ENCODE data around the gene USP53. TPM values are rescaled to one million over a fixed set of nuclear protein-coding genes. Genes with fewer than 3 reads are reported as not detected.

The USP53 gene
- total RNA-seq, 1 experiment from 2014 or later = 20.1 TPM

DNA sequence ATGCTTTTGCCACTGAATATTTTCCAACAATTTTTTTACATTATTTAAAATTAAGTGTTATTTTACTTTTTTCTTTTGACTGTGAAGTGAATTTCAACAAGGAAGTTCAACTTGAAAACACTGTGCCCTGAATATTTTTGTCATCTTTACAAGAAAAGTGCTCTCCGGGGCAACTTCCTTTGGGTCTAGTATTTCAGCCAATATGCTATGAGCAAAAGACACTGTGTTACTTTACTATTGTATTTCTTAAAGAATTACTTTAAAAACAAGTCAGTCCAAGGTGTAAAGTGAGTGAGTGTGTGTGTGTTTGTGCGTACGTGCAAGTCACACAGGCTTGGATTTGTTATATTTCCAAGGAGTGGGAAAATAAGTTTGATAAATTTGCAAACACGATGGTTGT, 7.6 kb upstream of the USP53 start:
- H3K27ac Mint-ChIP-seq = no peak overlapping the region; the same call in 1 of the 2 replicates
- no peak for DNase-seq (ENCODE audit: low spot score)
- CTCF ChIA-PET = no interaction called here
- ATAC-seq = no peak
- peaks cover 24% of the 10 kb centered on the region for H3K9me3 Mint-ChIP-seq
- H3K4me1 Mint-ChIP-seq = peaks cover 28% of the 10 kb centered on the region
- no peak overlapping the region for H3K4me3 Mint-ChIP-seq
- H3K27me3 Mint-ChIP-seq (ENCODE audit: low read depth) = peaks cover 9% of the 10 kb centered on the region
- POLR2A ChIA-PET = interaction anchor here (0.6 kb wide), 4 partner anchors 8 to 1199 kb away, joined by 4 to 6 read pairs (median 5); no protein-coding TSS in a partner anchor
- no peak for TF ChIP-seq TCF7 (CRISPR knock-in tag; IDR thresholded peaks at IDR 0.05; ENCODE audit: low read depth)
- TF ChIP-seq GABPB1 (CRISPR knock-in tag; IDR thresholded peaks at IDR 0.05) = no peak
- TF ChIP-seq, protein P1, sequence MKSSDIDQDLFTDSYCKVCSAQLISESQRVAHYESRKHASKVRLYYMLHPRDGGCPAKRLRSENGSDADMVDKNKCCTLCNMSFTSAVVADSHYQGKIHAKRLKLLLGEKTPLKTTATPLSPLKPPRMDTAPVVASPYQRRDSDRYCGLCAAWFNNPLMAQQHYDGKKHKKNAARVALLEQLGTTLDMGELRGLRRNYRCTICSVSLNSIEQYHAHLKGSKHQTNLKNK (CRISPR knock-in tag; IDR thresholded peaks at IDR 0.05) = no peak
- TF ChIP-seq, protein P2, sequence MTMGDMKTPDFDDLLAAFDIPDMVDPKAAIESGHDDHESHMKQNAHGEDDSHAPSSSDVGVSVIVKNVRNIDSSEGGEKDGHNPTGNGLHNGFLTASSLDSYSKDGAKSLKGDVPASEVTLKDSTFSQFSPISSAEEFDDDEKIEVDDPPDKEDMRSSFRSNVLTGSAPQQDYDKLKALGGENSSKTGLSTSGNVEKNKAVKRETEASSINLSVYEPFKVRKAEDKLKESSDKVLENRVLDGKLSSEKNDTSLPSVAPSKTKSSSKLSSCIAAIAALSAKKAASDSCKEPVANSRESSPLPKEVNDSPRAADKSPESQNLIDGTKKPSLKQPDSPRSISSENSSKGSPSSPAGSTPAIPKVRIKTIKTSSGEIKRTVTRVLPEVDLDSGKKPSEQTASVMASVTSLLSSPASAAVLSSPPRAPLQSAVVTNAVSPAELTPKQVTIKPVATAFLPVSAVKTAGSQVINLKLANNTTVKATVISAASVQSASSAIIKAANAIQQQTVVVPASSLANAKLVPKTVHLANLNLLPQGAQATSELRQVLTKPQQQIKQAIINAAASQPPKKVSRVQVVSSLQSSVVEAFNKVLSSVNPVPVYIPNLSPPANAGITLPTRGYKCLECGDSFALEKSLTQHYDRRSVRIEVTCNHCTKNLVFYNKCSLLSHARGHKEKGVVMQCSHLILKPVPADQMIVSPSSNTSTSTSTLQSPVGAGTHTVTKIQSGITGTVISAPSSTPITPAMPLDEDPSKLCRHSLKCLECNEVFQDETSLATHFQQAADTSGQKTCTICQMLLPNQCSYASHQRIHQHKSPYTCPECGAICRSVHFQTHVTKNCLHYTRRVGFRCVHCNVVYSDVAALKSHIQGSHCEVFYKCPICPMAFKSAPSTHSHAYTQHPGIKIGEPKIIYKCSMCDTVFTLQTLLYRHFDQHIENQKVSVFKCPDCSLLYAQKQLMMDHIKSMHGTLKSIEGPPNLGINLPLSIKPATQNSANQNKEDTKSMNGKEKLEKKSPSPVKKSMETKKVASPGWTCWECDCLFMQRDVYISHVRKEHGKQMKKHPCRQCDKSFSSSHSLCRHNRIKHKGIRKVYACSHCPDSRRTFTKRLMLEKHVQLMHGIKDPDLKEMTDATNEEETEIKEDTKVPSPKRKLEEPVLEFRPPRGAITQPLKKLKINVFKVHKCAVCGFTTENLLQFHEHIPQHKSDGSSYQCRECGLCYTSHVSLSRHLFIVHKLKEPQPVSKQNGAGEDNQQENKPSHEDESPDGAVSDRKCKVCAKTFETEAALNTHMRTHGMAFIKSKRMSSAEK (CRISPR knock-in tag; IDR thresholded peaks at IDR 0.05; ENCODE audit: borderline replicate concordance) = no peak
- TF ChIP-seq NR2C2 (CRISPR knock-in tag; IDR thresholded peaks at IDR 0.05) = no peak
- TF ChIP-seq TP53 (CRISPR knock-in tag; IDR thresholded peaks at IDR 0.05) = no peak
- TF ChIP-seq, protein P3, sequence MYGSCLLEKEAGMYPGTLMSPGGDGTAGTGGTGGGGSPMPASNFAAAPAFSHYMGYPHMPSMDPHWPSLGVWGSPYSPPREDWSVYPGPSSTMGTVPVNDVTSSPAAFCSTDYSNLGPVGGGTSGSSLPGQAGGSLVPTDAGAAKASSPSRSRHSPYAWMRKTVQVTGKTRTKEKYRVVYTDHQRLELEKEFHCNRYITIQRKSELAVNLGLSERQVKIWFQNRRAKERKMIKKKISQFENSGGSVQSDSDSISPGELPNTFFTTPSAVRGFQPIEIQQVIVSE (CRISPR knock-in tag; IDR thresholded peaks at IDR 0.05; ENCODE audit: borderline replicate concordance) = no peak
- TF ChIP-seq, protein P4, sequence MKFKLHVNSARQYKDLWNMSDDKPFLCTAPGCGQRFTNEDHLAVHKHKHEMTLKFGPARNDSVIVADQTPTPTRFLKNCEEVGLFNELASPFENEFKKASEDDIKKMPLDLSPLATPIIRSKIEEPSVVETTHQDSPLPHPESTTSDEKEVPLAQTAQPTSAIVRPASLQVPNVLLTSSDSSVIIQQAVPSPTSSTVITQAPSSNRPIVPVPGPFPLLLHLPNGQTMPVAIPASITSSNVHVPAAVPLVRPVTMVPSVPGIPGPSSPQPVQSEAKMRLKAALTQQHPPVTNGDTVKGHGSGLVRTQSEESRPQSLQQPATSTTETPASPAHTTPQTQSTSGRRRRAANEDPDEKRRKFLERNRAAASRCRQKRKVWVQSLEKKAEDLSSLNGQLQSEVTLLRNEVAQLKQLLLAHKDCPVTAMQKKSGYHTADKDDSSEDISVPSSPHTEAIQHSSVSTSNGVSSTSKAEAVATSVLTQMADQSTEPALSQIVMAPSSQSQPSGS (CRISPR knock-in tag; IDR thresholded peaks at IDR 0.05; ENCODE audit: borderline replicate concordance, low read depth) = no peak
- TF ChIP-seq, protein P5, sequence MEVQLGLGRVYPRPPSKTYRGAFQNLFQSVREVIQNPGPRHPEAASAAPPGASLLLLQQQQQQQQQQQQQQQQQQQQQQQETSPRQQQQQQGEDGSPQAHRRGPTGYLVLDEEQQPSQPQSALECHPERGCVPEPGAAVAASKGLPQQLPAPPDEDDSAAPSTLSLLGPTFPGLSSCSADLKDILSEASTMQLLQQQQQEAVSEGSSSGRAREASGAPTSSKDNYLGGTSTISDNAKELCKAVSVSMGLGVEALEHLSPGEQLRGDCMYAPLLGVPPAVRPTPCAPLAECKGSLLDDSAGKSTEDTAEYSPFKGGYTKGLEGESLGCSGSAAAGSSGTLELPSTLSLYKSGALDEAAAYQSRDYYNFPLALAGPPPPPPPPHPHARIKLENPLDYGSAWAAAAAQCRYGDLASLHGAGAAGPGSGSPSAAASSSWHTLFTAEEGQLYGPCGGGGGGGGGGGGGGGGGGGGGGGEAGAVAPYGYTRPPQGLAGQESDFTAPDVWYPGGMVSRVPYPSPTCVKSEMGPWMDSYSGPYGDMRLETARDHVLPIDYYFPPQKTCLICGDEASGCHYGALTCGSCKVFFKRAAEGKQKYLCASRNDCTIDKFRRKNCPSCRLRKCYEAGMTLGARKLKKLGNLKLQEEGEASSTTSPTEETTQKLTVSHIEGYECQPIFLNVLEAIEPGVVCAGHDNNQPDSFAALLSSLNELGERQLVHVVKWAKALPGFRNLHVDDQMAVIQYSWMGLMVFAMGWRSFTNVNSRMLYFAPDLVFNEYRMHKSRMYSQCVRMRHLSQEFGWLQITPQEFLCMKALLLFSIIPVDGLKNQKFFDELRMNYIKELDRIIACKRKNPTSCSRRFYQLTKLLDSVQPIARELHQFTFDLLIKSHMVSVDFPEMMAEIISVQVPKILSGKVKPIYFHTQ (CRISPR knock-in tag; IDR thresholded peaks at IDR 0.05) = no peak
- H3K36me3 Mint-ChIP-seq = peaks cover 8% of the 10 kb centered on the region

DNA sequence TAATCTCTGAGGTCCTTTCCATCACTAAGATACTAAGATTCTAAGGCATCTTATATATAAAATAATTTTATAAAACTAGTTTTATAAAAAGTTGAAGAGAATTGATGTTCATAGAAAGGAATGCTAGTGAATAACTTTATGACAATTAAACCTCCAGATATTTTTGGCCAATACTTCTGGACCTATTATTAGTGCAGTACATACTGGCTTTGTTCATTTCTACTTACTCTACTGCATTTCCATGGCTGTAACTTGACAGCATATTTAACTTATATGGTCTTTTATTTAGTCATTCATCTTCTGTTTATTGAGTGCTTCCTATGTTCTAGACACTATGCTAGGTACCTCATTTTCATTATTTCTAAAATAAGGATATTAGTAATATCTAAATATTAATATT, 6.8 kb upstream of the USP53 start:
- H3K4me1 Mint-ChIP-seq = peaks cover 33% of the 10 kb centered on the region
- no peak for TF ChIP-seq MYBL2 (CRISPR knock-in tag; IDR thresholded peaks at IDR 0.05)
- TF ChIP-seq ZNF219 (CRISPR knock-in tag; IDR thresholded peaks at IDR 0.05; ENCODE audit: borderline replicate concordance) = no peak
- TF ChIP-seq, protein P6, sequence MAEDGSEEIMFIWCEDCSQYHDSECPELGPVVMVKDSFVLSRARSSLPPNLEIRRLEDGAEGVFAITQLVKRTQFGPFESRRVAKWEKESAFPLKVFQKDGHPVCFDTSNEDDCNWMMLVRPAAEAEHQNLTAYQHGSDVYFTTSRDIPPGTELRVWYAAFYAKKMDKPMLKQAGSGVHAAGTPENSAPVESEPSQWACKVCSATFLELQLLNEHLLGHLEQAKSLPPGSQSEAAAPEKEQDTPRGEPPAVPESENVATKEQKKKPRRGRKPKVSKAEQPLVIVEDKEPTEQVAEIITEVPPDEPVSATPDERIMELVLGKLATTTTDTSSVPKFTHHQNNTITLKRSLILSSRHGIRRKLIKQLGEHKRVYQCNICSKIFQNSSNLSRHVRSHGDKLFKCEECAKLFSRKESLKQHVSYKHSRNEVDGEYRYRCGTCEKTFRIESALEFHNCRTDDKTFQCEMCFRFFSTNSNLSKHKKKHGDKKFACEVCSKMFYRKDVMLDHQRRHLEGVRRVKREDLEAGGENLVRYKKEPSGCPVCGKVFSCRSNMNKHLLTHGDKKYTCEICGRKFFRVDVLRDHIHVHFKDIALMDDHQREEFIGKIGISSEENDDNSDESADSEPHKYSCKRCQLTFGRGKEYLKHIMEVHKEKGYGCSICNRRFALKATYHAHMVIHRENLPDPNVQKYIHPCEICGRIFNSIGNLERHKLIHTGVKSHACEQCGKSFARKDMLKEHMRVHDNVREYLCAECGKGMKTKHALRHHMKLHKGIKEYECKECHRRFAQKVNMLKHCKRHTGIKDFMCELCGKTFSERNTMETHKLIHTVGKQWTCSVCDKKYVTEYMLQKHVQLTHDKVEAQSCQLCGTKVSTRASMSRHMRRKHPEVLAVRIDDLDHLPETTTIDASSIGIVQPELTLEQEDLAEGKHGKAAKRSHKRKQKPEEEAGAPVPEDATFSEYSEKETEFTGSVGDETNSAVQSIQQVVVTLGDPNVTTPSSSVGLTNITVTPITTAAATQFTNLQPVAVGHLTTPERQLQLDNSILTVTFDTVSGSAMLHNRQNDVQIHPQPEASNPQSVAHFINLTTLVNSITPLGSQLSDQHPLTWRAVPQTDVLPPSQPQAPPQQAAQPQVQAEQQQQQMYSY (CRISPR knock-in tag; IDR thresholded peaks at IDR 0.05) = no peak
- TF ChIP-seq, protein P7, sequence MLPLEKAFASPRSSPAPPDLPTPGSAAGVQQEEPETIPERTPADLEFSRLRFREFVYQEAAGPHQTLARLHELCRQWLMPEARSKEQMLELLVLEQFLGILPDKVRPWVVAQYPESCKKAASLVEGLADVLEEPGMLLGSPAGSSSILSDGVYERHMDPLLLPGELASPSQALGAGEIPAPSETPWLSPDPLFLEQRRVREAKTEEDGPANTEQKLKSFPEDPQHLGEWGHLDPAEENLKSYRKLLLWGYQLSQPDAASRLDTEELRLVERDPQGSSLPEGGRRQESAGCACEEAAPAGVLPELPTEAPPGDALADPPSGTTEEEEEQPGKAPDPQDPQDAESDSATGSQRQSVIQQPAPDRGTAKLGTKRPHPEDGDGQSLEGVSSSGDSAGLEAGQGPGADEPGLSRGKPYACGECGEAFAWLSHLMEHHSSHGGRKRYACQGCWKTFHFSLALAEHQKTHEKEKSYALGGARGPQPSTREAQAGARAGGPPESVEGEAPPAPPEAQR (CRISPR knock-in tag; IDR thresholded peaks at IDR 0.05) = no peak
- CTCF ChIA-PET = no interaction called here
- POLR2A ChIA-PET = no interaction called here
- H3K9me3 Mint-ChIP-seq = peaks cover 16% of the 10 kb centered on the region
- ATAC-seq (no peak), DNase-seq (ENCODE audit: low spot score) (no peak)
- no peak overlapping the region for H3K4me3 Mint-ChIP-seq
- H3K36me3 Mint-ChIP-seq = peaks cover under 1% of the 10 kb centered on the region; the same call in 1 of the 2 replicates
- H3K27me3 Mint-ChIP-seq (ENCODE audit: low read depth) = peaks cover 6% of the 10 kb centered on the region
- no peak overlapping the region for H3K27ac Mint-ChIP-seq
